Thoracic aorta (tissue), 2 donors: ENCODE results near the gene MYL2. TPM values are rescaled to one million over a fixed set of nuclear protein-coding genes. Genes with fewer than 3 reads are reported as not detected.

ENCODE experiments used
- ATAC-seq: fragments of 150-250 bp; one replicate; pipeline ENCODE4 v1.8.0; 2017; ENCODE audit warnings: low read depth; ENCODE audit not compliant: insufficient number of reproducible peaks, low FRiP score
- DNase-seq: peaks from one replicate; pipeline ENCODE4 v3.0.0-alpha.2; 2020; ENCODE audit warnings: low spot score
- H3K27ac ChIP-seq, 2 donors: fragments of 200-600 bp; sonication (generic); 1 replicate in 1 of 2; 2 replicates in 1 of 2; pipeline ENCODE4 v1.5.1; 2016; ENCODE audit warnings: mild to moderate bottlenecking in 2 of 2, moderate library complexity in 2 of 2
- H3K27me3 ChIP-seq: fragments of 200-600 bp; sonication (generic); replicated peaks from 2 replicates; pipeline ENCODE4 v1.6.0; 2016; ENCODE audit warnings: mild to moderate bottlenecking; ENCODE audit not compliant: insufficient read depth
- H3K36me3 ChIP-seq: fragments of 200-600 bp; sonication (generic); one replicate; pipeline ENCODE4 v1.5.1; 2016
- H3K4me1 ChIP-seq, 2 donors: fragments of 200-600 bp; sonication (generic); 1 replicate in 1 of 2; 2 replicates in 1 of 2; pipeline versions ENCODE4 v1.5.1 to v1.6.0; 2016; ENCODE audit warnings: low read depth in 2 of 2, mild to moderate bottlenecking in 1 of 2; ENCODE audit not compliant: control insufficient read depth in 1 of 2
- H3K4me3 ChIP-seq: fragments of 200-600 bp; sonication (generic); 2 replicates; pipeline ENCODE4 v1.5.1; 2016; ENCODE audit warnings: mild to moderate bottlenecking
- H3K9me3 ChIP-seq: fragments of 200-600 bp; sonication (generic); 2 replicates; pipeline ENCODE4 v1.5.1; 2016
- CTCF ChIP-seq: fragments of 200-600 bp; sonication (generic); IDR thresholded peaks from one replicate; pipeline ENCODE4 v1.5.1; 2019; ENCODE audit warnings: antibody characterized with exemption
- total RNA-seq, 2 donors: library from RNA; depleted of rRNA; stranded (reverse); fragments of >200 nt; gene quantifications; one replicate each; pipeline versions ENCODE4 v1.1.0 to v1.2.3, GENCODE V29; 2016

The MYL2 gene
- total RNA-seq, 2 donors from 2014 or later: 0.81 to 1.9 TPM

DNA sequence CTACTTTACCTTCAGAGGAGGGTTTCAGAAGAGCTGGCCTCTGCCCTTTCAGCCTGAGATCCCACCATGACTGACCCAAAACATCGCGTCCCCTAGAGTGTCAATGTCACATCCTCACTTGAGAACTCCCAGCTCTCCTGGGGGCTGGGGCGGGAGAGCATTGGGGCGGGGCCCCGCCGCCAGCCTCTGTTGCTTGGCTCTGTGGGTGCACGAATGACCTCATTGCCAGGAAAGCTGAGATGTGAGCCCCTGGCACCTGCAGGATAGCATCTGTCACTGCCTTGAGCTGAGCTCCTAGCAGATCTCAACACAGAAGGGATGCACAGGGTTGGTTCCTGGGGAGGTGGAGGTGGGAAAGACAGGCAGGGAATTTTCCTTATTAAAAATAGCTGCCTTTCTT is 20.6 kb upstream of the MYL2 start:
- no peaks in the 10 kb centered on the region for H3K9me3 ChIP-seq
- ATAC-seq: no peak
- no peaks in the 10 kb centered on the region for H3K4me1 ChIP-seq
- H3K4me3 ChIP-seq: no peak overlapping the region
- no peak overlapping the region for H3K27ac ChIP-seq
- H3K36me3 ChIP-seq: no peaks in the 10 kb centered on the region
- no peaks in the 10 kb centered on the region for H3K27me3 ChIP-seq
- no peak for DNase-seq
- no peak for TF ChIP-seq CTCF

DNA sequence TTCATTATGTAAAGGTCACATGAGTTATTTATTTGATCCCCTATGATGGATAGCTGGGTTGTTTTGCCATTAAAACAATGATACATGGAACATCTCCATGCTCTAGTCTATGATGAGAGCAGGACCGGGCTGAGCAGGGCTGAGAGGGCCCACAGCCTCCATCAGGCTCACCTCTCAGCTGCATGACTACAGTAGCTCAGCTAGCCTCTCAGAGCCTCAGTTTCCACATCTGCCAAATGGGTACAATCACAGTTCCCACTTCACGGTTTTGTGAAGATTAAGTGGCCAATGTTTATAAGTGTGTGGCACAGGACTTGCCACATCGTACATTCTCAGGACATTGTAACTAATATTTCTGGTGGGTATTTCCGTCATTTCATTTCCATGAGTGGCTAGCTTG is 19.9 kb upstream of the MYL2 start:
- no peak overlapping the region for H3K4me3 ChIP-seq
- H3K9me3 ChIP-seq: no peaks in the 10 kb centered on the region
- no peak overlapping the region for H3K27ac ChIP-seq
- H3K27me3 ChIP-seq: no peaks in the 10 kb centered on the region
- no peak for TF ChIP-seq CTCF
- no peaks in the 10 kb centered on the region for H3K36me3 ChIP-seq
- ATAC-seq: no peak
- no peaks in the 10 kb centered on the region for H3K4me1 ChIP-seq
- DNase-seq: no peak

- Histone ChIP-seq H3K27me3 (no peaks in the 10 kb centered on the region), H3K36me3 (no peaks in the 10 kb centered on the region), H3K9me3 (no peaks in the 10 kb centered on the region), H3K27ac (no peak overlapping the region), H3K4me1 (no peaks in the 10 kb centered on the region), H3K4me3 (no peak overlapping the region)
- ATAC-seq: no peak
- no peak for DNase-seq
- TF ChIP-seq CTCF: peak; percentile 87
Observed at GRCh38 chr12:110937104-110937641, 16.8 kb upstream of the MYL2 start.

DNA sequence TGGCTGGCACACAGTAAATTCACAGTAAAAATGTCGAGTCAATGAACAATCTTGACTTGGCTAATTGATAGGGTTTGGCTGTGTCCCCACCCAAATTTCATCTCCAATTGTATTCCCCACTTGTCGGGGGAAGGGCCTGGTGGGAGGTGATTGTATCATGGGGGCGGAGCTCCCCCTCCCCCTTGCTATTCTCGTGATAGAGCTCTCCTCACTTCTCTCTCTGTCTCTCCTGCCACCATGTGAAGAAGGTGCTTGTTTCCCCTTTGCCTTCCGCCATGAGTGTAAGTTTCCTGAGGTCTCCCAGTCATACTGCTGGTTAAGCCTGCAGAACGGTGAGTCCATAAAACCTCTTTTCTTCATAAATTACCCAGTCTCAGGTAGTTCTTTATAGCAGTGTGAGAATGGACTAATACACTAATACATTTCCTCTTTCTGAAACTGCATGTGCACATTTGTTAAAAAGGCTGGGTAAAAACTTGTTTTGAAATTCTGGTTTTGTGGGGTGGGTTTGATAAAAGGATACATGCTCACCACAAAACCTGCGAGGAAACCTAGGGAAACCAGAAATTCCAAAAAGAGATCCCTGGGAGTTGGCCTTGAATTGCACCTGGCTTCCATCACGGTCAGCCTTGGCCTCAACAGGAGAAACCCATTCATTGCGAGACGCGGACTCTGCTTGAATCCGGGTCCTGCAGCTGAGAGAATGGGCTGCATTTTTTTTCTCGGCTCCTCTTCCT is 16.2 kb upstream of the MYL2 start:
- no peak for ATAC-seq
- Histone ChIP-seq H3K27me3 (no peaks in the 10 kb centered on the region), H3K27ac (no peak overlapping the region), H3K9me3 (no peaks in the 10 kb centered on the region), H3K4me1 (no peaks in the 10 kb centered on the region), H3K36me3 (no peaks in the 10 kb centered on the region), H3K4me3 (no peak overlapping the region)
- DNase-seq: no peak
- no peak for TF ChIP-seq CTCF

DNA sequence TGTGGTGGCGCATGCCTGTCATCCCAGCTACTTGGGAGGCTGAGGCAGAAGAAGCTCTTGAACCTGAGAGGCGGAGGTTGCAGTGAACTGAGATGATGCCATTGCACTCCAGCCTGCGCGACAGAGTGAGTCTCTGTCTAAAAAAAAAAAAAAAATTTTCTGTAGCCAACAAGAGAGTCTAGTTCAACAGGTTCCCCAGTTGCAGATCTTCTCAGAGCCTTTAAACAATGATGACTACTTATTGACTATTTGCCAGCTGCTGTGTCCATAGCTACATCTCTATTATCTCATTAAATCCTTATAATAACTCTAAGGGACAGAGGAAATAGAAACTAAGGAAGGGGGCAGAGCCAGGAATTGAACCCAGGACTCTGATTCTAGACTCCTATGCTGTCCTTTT is 15.2 kb upstream of the MYL2 start:
- DNase-seq (no peak), ATAC-seq (no peak)
- Histone ChIP-seq H3K4me3 (no peak overlapping the region), H3K4me1 (no peaks in the 10 kb centered on the region), H3K27me3 (no peaks in the 10 kb centered on the region), H3K36me3 (no peaks in the 10 kb centered on the region), H3K9me3 (no peaks in the 10 kb centered on the region), H3K27ac (no peak overlapping the region)
- TF ChIP-seq CTCF: no peak
